HG02938 (cell line): ENCODE results near the gene ZMYND19.
"Not testable (repeated sequence)": the region's sequence is repeated elsewhere in the genome, so short reads cannot be mapped to it uniquely, and the experiment has no call there.

Experiments
- ATAC-seq: cut with Tn5 transposase; IDR thresholded peaks from one replicate; pipeline ENCODE4 v1.9.1; 2021; ENCODE audit warnings: mild to moderate bottlenecking, moderate library complexity; ENCODE audit not compliant: unreplicated experiment

ZMYND19 gene

GRCh38 chr9:137590469-137591383, at the start of gene ZMYND19:
TSS of gene ZMYND19 (minus strand) at chr9:137590512. CDS start at chr9:137590263, 249 bp downstream.
- peak; percentile 69 for ATAC-seq

- no peak for ATAC-seq
These were observed 49.2 kb upstream of the ZMYND19 start for GRCh38 chr9:137639303-137640051.

GRCh38 chr9:137638680-137639079, 48.4 kb upstream of the ZMYND19 start:
- no peak for ATAC-seq

- no peak for ATAC-seq
These were observed 43.7 kb upstream of the ZMYND19 start for GRCh38 chr9:137634016-137634415.

- no peak for ATAC-seq
These were observed 42.2 kb upstream of the ZMYND19 start for GRCh38 chr9:137632230-137633161.

GRCh38 chr9:137631345-137632229, 41.3 kb upstream of the ZMYND19 start:
- no peak for ATAC-seq

GRCh38 chr9:137630679-137631078, 40.4 kb upstream of the ZMYND19 start:
- no peak for ATAC-seq

- ATAC-seq, result no peak
These were observed 39.8 kb upstream of the ZMYND19 start for GRCh38 chr9:137630126-137630525.

GRCh38 chr9:137627406-137627805, 37.1 kb upstream of the ZMYND19 start:
- not testable (repeated sequence) for ATAC-seq

- ATAC-seq, result no peak
These were observed 36.2 kb upstream of the ZMYND19 start for GRCh38 chr9:137626464-137626863.

GRCh38 chr9:137622211-137622610, 31.9 kb upstream of the ZMYND19 start:
- ATAC-seq, result not testable (repeated sequence)

GRCh38 chr9:137621131-137621757, 30.9 kb upstream of the ZMYND19 start:
- ATAC-seq, result no peak

- no peak for ATAC-seq
These were observed 30.3 kb upstream of the ZMYND19 start for GRCh38 chr9:137620581-137620980.

GRCh38 chr9:137620048-137620405, 29.7 kb upstream of the ZMYND19 start:
- ATAC-seq, result no peak

- peak; percentile 8 for ATAC-seq
These were observed 29.1 kb upstream of the ZMYND19 start for GRCh38 chr9:137619240-137620047.

- peak; percentile 71 for ATAC-seq
These were observed 28.1 kb upstream of the ZMYND19 start, which contains the start of gene EHMT1 for GRCh38 chr9:137618105-137619067. TSS of gene EHMT1 (plus strand) at chr9:137619005. CDS start at chr9:137619029, 24 bp downstream.

GRCh38 chr9:137615387-137615871, 25.1 kb upstream of the ZMYND19 start:
- ATAC-seq, result no peak
